Subcutaneous adipose tissue (tissue), 4 donors: ENCODE results near the gene STIM1. TPM values are rescaled to one million over a fixed set of nuclear protein-coding genes. Genes with fewer than 3 reads are reported as not detected.

ENCODE experiments used
- CTCF ChIP-seq: fragments of 450-650 bp; IDR thresholded peaks from one replicate; pipeline ENCODE4 v1.5.1; 2016; ENCODE audit warnings: low read depth, mild to moderate bottlenecking, control low read depth, antibody characterized with exemption, moderate library complexity
- total RNA-seq, 4 donors: library from RNA; depleted of rRNA; stranded (reverse); fragments of >200 nt; gene quantifications; one replicate each; pipeline ENCODE4 v1.1.0, GENCODE V29; 2016

STIM1 gene
- total RNA-seq, 4 donors from 2014 or later: 39.5 to 64.8 (median 43.3) TPM

GRCh38 chr11:3845246-3845645 is 10.2 kb upstream of the STIM1 start:
- TF ChIP-seq CTCF: no peak

- TF ChIP-seq CTCF: no peak
Measured at GRCh38 chr11:3845670-3846069, 9.8 kb upstream of the STIM1 start.

DNA sequence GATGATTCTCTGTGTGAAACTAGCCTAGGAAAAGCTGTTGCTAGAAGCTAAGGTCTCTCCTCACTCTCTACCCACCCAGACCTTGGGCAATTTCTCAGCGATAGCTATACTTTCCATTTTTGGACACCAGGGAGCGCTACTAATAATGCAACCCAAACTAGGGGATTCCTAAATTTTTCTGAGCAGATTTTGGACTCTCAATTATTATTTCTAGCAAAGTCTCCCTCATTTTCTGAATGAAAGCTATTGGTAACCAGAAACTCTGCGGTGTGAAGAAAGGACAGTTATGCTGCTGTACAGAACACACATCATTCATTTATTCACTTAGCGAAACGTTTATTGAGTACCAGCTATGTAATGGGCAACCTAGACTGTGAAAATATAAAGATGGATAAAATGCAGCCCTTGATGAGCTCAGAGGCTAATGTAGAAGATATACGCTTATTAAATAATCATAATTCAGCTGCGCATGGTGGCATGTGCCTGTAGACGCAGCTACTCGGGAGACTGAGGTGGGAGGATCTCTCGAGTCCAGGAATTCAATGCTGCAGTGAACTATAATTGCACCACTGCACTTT is 6.1 kb upstream of the STIM1 start:
- TF ChIP-seq CTCF: no peak

DNA sequence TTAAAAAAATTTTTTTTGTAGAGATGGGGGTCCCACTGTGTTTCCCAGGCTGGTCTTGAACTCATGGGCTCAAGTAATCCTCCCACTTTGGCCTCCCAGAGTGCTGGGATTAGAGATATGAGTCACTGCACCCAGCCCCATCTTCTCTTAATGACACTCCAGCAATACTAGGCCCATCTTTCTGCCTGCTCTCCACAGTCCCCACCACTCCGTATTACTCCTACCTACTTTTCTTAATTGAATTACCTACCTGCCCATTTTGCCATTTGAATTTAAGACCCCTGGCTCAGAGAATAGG is 2.0 kb upstream of the STIM1 start:
- TF ChIP-seq CTCF: no peak

- TF ChIP-seq CTCF: no peak
Measured at GRCh38 chr11:3853899-3854659, 1.4 kb upstream of the STIM1 start.

- TF ChIP-seq CTCF: no peak
Measured at GRCh38 chr11:3854660-3854976, 846 bp upstream of the STIM1 start.

DNA sequence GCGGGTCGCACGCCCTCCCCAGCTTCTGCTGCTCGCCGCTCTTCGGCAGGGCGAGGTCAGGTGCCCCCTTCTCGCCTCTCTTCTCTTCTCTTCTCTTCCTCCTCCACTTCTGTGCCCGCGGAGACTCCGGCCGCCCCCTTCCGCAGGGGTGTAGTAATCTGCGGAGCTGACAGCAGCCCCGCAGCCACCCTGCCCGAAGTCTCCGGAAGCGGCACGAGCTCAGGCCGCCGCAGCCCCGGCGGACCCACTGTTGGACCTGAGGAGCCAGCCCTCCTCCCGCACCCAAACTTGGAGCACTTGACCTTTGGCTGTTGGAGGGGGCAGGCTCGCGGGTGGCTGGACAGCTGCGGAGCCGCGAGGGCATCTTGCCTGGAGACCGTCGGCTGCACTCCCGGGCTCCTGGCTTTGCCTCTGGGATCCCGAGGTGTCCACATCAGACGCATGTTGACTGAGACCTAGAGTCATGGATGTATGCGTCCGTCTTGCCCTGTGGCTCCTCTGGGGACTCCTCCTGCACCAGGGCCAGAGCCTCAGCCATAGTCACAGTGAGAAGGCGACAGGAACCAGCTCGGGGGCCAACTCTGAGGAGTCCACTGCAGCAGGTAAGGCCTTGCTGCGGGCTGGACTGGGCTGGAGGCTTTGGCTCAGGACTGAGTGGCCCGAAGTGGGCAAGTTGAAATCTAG is 486 bp downstream of the STIM1 start:
- no peak for TF ChIP-seq CTCF
